NCI-H1436 treated with DMSO at 0.1 percent for 48 hours (cell line): ENCODE results near the gene MRPL37.

Experiments used
- DNase-seq: peaks from one replicate; lab custom pipeline; 2025; lab: John Stamatoyannopoulos, UW

The MRPL37 gene

DNA sequence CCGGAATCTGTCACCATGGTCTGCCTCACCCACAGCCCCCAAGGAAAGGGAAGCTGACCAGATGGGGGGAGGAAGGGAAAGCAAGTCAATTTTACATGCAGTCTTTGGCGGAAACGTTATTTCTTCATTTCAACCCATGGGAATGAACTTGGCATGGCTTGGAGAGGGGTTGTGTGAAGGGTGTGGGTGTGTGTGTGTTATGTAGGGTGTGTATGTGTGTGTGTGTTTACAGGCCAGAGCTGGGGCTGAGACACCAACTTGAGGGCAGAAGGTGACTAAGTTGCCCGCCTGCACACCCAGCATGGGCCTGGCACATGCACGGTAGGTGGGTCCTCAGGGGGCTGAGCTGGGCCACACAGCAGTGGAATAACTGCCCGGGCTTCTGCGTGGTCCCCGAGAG is 65.2 kb downstream of the MRPL37 start:
- no peak for DNase-seq

DNA sequence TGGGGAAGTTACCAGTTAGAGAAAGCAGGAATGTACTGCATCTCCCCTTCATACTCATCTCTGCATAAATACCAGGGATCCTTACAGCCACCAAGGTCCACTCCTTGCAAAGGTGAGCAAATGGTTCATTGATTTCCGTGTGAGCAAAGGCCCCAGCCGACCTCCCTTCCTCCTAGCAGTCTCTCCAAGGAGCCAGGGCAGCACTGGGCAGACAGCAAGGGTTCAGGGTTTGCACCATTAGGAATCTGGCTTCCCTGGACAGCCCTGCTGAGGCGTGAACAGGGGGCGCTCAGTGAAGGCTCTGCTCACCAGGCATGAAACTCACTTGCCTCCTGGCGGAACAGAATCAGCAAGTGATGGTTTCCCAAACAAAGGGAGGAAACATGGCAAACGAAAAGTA is 65.7 kb downstream of the MRPL37 start:
- DNase-seq, result no peak

GRCh38 chr1:54266195-54266594 is 66.2 kb downstream of the MRPL37 start:
- DNase-seq, result no peak

- DNase-seq, result no peak
Observed at GRCh38 chr1:54266908-54267307, 66.9 kb downstream of the MRPL37 start.
